NCI-H2196 treated with DMSO at 0.1 percent for 48 hours (cell line): Measurements from ENCODE around the gene MYO7B.
A peak's percentile ranks its signal among the peaks of the same experiment; 100 is the strongest.

Experiments used
- DNase-seq: peaks from one replicate; lab custom pipeline; 2025; ENCODE audit not compliant: unreplicated experiment; lab: John Stamatoyannopoulos, UW

The MYO7B gene

DNA sequence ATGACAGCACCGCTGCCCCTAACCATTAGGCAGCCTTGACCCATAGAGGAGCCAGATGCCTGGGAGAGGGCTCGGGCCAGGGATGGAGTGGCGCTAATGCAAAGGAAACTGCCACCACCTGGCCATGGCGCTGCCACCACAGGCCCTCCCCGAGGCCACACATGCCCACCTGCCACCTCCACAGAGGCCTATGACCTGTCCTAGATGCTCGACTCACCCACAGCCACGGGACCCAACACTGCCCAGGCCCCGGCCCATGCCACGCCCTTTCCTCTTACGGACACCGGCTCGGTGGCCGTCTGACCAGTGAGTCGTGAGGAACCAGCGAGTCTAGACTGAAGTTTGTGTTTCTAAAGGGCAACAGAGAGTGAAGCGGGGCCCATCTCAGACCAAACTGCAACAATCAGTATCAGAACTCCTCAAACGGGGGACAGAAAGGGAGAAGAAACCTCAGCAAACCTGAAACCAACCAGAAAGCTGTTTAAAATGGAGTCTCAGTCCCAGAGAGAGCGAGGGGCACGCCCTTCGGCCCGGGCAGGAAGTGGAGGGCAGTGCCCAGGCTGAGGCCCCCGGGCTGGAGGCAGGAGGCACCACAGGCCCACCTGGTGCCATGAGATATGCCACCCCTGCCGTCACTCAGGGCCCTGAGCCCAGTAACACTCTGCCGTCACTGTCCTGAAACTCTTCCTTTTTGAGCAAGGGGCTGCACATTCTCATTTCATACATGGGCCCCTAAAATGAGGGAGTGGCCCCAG lies 111.2 kb downstream of the MYO7B start:
- no peak for DNase-seq

DNA sequence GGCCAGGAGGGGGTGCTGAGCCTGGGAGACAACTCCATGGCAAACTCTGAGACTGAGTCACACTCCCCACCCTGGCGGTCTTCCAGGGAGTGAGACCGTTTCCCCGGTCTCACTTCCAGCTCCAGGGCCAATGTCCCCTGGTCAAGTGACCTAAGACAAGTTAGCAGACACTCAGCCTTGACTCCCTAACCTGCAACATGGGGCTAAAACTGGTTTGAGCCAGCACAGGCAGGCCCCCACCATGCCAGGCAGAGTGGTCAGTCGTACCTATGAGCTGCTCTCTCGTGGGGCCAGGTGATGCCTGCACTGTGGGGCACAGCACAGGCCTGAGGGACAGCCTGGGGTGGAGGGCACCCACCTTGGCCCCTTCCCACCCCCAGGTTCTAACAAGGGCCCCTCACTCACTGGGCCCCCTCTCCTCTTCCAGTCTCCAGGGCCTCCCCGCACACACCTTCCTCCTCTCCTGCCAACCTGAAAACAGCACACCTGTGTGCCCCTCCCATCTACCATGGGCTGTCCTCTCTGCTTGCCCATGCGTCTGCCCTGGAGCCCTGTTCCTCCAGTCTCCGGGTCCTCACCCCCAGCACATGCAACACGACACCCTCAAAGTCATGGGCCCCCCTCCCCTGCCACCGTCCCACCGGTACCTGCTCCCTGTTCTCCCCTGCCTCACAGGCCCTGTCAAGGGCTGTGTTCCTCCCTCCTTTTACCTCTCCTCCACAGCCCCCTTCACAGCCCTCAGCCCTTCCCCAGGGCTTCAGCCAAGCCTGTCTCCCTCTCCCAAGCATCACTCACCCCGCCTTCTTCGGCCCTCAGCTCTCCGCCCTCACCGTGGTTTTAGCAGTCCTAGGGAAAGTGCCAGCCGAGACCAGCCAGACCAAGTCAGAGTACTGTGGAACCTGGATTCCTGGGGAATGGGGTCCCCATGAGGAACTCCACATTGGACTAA lies 112.0 kb downstream of the MYO7B start:
- DNase-seq = no peak

DNA sequence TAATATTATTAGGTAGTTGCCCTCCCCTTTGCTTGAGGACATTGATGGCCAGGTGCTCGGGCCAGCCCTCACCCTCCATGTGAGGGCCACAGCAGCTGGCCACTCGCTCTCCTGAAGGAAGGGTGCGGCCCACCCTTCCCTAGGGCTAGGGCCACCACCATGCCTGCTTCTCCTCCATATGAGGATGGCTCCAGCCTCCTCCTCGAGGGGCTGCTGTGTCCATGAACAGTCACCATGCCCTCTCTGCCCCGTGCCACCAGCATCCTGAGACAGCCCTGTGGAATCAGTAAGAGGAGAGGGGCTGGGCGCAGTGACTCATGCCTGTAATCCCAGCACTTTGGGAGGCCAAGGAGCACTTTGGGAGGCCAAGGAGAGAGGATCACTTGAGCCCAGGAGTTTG lies 112.8 kb downstream of the MYO7B start:
- no peak for DNase-seq

DNA sequence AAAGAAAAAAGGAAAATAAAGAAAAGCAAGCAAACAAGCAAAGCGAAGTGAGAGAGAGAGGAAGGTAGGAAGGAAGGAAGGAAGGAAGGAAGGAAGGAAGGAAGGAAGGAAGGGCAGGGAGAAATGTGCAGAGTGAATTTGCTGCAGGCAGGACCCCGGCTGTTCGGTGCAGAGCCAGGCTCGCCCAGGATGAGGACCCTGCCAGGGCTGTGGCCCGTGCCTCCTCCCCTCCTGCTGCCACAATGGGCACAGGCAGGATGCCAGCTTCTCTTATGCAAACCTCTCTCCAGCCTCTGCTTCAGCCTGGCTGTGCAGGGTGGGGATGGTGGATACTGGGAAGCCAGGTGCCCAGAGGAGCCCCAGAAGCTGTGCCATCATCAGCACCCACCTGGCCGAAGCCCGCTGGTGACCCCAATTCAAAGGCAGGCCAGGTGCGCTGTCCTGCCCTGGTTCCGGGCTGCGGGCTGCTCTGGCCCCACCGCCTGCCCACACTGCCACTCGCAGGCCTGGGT lies 113.7 kb downstream of the MYO7B start:
- no peak for DNase-seq

DNA sequence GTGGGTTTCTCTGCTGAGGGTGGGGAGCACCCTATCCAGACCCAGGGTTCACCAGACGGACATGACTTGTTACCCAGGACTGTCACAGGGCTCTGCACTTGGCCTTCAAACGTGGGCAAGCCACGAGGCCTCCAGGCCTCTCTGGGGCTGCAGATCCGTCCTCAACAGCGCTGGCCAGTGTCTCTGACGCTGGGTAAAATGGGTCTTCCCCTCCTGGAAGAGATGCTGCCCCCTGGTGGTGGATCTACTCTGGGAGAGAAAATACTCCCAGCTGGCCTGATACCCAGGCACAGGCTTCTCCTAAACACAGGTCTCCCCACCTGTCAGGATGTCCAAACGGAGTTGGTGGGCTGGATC lies 114.2 kb downstream of the MYO7B start:
- peak; percentile 56 for DNase-seq

DNA sequence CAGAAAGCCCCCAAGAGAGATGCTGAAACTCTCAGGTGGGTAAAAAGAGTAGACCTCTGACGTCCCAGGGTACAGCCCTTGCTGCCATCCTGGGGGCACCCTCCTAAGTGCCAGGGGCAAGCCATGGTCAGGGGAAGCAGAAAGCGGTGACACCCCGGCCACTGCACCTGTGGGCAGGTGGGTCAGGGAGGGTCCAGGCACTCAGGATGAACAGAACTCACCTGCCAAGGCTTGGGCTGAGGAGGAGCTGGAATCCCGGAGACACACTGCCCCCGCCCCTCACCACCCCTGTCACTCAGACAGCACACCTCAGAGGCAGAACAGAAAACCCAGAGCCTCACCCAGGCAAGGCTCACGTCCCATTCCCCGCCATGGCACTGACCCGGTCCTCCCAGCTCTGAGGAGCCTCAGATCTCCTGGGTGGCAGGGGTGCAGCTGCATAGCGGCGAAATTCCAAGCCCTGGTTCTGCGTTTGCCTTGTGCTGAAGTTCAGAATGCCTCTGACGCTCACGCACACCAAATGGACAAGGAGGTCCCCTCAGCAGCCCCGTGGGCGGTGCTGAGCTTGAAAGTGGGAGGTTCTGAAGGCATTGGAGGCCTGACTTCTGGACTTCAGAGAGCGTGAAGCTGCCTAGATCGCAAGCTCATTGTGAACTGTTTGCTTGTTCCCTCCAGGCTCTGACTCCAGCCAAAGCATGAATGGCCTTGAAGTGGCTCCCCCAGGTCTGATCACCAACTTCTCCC lies 114.7 kb downstream of the MYO7B start:
- DNase-seq = no peak

DNA sequence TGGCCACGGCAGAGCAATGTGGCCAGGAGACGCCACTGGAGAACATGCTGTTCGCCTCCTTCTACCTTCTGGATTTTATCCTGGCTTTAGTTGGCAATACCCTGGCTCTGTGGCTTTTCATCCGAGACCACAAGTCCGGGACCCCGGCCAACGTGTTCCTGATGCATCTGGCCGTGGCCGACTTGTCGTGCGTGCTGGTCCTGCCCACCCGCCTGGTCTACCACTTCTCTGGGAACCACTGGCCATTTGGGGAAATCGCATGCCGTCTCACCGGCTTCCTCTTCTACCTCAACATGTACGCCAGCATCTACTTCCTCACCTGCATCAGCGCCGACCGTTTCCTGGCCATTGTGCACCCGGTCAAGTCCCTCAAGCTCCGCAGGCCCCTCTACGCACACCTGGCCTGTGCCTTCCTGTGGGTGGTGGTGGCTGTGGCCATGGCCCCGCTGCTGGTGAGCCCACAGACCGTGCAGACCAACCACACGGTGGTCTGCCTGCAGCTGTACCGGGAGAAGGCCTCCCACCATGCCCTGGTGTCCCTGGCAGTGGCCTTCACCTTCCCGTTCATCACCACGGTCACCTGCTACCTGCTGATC lies 115.4 kb downstream of the MYO7B start:
- DNase-seq = no peak

DNA sequence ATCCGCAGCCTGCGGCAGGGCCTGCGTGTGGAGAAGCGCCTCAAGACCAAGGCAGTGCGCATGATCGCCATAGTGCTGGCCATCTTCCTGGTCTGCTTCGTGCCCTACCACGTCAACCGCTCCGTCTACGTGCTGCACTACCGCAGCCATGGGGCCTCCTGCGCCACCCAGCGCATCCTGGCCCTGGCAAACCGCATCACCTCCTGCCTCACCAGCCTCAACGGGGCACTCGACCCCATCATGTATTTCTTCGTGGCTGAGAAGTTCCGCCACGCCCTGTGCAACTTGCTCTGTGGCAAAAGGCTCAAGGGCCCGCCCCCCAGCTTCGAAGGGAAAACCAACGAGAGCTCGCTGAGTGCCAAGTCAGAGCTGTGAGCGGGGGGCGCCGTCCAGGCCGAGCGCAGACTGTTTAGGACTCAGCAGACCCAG lies 115.9 kb downstream of the MYO7B start:
- no peak for DNase-seq

DNA sequence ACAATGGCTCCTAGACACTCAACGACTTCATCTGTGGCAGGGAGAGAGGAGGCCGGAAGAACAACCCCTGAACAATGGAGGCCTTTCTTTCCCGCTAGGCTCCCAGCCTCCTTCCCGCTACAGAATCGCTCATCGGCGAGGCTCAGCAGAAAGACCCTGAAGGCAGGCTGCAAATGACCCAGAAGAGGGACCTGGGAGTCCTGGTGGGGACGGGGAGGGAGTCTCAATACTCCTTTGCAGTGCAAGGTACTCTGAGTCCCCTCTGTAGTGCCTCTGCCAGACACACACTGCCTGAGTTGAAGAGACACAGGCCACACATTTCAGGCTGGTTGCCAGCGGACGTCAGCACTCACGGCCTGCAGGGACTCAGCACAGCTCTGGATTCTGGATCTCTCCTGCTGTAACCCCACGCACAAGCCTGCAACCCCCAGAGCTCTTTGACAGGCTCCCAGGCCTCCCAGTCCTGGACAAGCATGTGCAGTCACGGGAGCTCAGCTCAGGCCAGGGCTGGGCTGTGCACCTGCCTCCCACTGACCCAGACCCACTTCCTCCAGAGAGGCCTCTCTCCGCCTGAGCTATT lies 116.6 kb downstream of the MYO7B start:
- DNase-seq = no peak

DNA sequence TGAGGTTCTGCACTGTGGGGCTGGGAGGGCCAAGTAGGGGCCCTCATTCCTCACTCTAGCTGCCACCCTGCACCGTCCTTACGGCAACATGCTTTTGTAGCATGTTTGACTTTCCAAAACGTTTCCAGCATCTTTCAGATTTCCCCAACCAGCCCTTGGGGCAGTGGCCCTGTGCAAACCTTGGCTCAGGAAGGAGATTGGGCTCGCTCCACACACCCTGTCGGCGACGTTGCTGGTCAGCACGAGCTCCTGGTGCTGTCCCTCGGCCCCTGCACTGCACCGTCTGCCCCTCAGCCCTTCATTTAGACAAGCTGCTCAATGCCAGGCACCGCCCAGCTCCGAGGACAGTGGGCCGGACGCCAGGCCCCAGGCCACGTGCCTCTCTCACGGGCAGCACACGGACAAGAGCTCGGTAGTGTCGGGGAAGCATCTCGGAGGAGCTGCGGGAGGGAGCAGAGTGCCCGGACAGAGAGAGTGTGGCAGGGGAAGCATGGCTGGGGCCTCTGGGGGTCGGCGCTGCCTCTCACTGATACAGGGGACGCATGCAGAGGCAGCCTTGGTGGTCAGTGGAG lies 117.4 kb downstream of the MYO7B start:
- DNase-seq = no peak

DNA sequence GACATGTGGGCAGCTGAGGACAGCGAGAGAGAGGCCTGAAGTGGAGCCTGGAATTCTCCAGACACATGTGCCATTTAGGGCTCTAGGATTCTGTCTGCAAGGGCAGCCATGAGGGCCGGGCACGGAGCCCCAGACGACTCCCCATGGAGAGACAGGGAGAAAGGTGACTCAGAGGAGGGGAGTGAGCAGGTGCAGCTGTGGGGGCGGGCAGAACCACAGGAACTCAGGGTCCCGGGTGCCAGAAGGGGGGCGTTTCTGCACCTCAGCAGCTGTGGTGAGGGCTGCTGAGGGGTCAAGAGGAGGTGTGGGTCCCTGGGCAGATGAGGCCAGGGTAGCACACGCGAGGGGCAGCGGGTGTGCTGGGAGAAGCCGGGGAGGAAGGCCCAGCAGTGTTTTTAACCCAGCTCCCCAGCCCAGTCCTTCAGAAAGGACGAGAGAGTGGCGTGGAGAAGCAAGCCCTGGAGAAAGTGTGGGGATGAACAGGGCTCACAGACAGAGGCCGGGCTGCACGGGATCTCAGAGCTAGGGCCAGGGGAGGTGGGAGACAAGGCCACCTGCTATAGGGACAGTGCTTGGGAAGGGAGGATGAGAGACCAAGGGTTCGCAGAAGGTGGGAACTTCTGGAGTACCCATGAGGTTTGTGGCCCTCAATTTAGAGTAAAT lies 118.1 kb downstream of the MYO7B start:
- no peak for DNase-seq

DNA sequence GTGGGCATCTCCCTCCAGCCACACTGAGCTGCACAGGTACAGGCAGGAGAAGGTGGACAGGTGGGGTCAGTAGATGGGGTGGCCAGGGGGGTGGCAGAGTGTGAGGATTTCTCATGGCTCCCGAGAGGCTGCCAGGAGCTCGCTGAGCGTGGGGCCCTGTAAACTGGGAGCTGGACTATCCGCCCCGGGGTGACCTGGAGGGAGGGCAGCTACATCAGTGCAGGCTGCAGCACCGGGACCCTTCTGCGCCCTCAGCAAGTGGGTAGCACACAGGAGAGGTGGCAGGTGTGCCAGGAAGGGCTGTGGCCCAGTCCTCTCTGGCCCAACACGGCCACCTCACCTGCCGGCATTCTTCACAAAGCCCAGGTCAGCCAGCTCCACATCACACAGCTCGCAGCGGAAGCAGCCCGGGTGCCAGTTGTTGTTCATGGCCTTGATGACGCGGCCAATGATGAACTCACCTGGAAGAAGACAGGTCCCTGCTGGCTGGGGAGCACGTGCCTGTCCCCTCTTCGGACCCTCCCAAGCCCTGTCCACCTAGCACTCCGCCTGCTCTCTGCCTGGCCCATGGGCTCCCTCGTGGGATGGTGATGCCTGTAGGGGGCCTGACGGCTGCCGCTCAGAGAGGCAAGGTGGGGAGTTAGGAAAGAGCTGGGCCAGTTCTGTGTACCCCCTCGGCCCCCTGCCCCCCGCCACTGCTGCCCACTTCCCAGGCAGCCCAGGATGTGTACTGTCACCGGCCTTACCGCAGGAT lies 118.8 kb downstream of the MYO7B start:
- no peak for DNase-seq

DNA sequence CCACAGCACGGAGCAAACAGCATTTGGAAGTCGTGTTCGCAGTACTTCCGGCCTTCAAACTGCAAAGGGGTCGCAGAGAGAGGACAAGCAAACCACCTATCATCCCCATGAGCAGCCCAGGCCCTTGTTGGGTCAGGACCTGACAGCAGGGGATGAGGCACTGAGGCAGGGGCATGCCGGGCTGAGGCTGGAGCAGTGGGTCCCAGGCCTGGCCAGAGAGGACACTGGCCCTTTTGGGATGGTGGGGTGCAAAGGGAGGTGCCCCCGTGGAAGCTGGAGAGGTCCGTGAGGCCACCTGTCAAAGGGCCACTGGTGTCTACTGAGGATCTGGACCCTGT lies 119.3 kb downstream of the MYO7B start:
- DNase-seq = no peak

DNA sequence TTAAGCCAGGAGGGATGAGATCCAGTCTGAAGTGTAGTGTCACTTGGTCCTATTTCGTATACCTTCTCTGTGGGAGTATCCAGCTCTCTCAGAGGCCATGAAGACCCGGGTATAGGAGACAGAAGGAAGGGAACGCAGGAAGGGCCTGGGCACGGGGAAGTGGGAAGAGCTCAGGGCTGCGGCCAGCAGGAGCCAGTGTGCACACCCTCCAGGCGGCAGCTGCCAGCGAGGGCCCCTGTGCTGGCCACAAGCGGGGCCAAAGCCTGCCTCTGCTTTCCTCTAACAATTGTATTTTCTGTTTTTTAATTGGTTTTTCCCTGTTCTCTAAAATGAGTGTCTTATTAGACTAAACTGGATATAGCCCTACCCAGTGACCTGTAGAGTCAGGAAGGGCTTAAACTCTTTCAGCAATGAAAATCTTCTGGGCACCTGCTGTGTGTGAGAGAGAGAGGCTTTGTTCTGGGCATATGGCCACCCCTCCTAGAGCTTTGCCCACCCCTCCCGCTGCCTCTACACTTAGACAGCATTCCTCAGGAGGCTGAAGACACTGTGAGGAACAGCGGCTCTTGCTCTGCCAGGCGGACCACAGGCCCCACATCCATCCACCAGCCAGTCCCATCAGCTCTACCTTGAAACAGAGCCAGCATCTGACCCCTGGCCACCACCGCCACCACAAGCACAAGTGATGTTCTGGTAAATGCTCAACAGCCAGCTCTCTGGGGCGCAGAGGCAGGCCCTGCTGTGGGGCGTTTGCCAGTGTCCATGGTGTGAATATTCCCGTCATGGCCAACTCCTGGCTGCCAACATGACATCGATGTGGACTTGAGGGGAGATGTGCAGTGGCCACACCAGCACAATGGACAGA lies 120.0 kb downstream of the MYO7B start:
- DNase-seq = no peak

DNA sequence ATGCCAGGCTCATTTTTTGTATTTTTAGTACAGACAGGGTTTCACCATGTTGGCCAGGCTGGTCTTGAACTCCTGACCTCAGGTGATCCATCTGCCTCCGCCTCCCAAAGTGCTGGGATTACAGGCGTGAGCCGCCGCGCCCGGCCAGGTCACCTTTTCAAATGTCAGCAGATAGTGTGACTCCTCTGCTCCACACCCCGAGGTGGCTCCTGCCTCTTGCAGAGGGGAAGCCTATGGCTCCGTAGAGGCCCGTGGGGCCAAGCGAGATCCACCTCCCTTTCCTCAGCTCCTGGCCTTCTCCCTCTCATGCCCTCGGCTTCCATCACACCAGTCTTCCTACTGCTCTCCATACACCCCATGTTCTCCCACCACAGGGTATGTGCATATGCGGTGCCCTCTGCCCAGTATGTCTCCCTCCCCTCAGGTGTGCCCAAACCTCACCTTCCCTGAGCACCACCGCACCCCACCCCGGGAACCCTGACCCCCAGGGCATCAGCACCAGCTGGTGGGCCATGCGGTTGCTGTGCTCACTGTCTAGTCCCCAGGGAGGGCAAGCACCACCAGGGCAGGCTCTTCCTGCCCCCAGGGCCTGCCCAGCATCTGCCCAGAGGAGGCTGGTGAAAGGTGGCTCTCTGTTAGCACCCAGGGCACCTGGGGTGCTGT lies 121.2 kb downstream of the MYO7B start:
- no peak for DNase-seq

DNA sequence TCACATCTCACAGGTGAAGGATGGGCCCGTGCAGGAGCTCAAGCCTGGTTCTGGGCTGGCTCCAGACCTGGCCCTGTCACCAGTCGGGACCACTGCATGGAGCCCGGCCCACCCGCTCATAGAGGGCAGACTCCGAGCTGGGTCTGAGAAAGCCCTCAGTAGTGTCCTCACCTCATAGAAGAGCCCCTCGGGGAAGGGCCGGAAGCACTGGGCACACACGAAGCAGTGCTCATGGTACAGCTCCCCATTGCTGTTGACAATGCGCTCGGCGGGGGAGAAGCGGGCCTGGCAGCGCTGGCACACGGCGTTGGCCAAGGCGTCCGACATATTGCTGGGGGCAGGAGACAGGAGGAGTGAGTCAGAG lies 121.7 kb downstream of the MYO7B start:
- DNase-seq = no peak

DNA sequence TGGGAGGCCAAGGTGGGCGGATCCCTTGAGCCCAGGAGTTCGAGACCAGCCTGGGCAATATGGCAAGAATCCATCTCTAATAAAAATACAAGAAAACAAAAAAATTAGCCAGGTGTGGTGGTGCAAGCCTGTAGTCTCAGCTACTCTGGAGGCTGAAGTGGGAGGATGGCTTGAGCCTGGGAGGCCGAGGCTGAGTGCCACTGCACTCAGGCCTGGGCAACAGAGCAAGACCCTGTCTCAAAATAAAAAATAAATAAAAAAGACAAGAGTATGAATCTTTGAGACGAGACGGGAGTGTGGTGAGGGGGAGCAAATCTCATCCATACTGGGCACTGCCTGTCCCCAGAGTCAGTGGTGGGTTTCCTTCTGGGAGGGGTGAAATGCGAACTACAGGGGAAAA lies 122.7 kb downstream of the MYO7B start:
- DNase-seq = no peak
